ENCODE measurements around the gene BCL2A1.

GRCh38 chr15:80010131-80010673, 39.2 kb upstream of the BCL2A1 start:
- TF ChIP-seq, protein P1, sequence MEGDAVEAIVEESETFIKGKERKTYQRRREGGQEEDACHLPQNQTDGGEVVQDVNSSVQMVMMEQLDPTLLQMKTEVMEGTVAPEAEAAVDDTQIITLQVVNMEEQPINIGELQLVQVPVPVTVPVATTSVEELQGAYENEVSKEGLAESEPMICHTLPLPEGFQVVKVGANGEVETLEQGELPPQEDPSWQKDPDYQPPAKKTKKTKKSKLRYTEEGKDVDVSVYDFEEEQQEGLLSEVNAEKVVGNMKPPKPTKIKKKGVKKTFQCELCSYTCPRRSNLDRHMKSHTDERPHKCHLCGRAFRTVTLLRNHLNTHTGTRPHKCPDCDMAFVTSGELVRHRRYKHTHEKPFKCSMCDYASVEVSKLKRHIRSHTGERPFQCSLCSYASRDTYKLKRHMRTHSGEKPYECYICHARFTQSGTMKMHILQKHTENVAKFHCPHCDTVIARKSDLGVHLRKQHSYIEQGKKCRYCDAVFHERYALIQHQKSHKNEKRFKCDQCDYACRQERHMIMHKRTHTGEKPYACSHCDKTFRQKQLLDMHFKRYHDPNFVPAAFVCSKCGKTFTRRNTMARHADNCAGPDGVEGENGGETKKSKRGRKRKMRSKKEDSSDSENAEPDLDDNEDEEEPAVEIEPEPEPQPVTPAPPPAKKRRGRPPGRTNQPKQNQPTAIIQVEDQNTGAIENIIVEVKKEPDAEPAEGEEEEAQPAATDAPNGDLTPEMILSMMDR (IDR thresholded peaks at IDR 0.05; ENCODE audit: low read depth, low read length) = no peak
- no peak for TF ChIP-seq EZH2phosphoT487 (IDR thresholded peaks at IDR 0.05; ENCODE audit: low read depth)
